WERI-Rb-1 (cell line): Measurements from ENCODE around the gene SLC30A3.

ENCODE experiments used
- DNase-seq: peaks from one replicate; pipeline ENCODE4 v3.0.0-alpha.2; 2020
- H3K27ac ChIP-seq: fragments of 250-450 bp; sonication (Bioruptor Pico); 2 replicates; pipeline ENCODE4 v1.5.1; 2020; ENCODE audit warnings: mild to moderate bottlenecking, moderate library complexity
- H3K27me3 ChIP-seq: fragments of 250-450 bp; sonication (Bioruptor Pico); 2 replicates; pipeline ENCODE4 v1.5.1; 2021; ENCODE audit warnings: mild to moderate bottlenecking, low read depth, moderate library complexity; ENCODE audit not compliant: insufficient read depth, severe bottlenecking
- H3K36me3 ChIP-seq: fragments of 250-450 bp; sonication (Bioruptor Pico); 2 replicates; pipeline ENCODE4 v1.5.1; 2020; ENCODE audit warnings: mild to moderate bottlenecking, moderate library complexity
- H3K4me3 ChIP-seq: 2 replicates; pipeline ENCODE4 v1.5.1; 2011; ENCODE audit warnings: low read depth, mild to moderate bottlenecking, control low read depth, low read length
- H3K9me3 ChIP-seq: fragments of 250-450 bp; sonication (Bioruptor Pico); 2 replicates; pipeline ENCODE4 v1.5.1; 2021; ENCODE audit warnings: mild to moderate bottlenecking, moderate library complexity; ENCODE audit not compliant: severe bottlenecking
- TF ChIP-seq, protein P1 (sequence below): IDR thresholded peaks from 2 replicates; pipeline ENCODE4 v1.5.1; 2011; ENCODE audit warnings: low read depth, mild to moderate bottlenecking, control low read depth, inconsistent platforms, low read length

The SLC30A3 gene

DNA sequence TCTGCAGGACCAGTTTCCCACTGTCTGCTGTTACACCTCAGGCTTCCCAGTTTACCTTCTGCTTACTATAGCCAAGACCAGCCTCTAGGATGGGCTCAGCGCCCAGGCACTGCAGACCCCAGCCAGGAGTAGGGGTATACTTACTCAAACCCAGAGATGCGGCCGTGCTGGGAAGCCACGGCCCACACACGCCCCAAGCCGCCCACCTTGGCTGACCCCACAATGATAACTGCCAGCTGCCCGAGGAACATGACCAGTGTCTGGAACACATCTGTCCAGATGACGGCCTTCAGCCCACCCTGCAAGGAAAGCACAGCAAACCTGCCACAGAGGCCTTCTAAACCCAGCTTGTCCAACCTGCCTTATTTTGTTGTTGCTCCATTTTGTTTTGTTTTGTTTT lies 57.6 kb downstream of the SLC30A3 start:
- no peak for DNase-seq
- H3K36me3 ChIP-seq, result peaks cover 92% of the 10 kb centered on the region
- TF ChIP-seq, protein P1, sequence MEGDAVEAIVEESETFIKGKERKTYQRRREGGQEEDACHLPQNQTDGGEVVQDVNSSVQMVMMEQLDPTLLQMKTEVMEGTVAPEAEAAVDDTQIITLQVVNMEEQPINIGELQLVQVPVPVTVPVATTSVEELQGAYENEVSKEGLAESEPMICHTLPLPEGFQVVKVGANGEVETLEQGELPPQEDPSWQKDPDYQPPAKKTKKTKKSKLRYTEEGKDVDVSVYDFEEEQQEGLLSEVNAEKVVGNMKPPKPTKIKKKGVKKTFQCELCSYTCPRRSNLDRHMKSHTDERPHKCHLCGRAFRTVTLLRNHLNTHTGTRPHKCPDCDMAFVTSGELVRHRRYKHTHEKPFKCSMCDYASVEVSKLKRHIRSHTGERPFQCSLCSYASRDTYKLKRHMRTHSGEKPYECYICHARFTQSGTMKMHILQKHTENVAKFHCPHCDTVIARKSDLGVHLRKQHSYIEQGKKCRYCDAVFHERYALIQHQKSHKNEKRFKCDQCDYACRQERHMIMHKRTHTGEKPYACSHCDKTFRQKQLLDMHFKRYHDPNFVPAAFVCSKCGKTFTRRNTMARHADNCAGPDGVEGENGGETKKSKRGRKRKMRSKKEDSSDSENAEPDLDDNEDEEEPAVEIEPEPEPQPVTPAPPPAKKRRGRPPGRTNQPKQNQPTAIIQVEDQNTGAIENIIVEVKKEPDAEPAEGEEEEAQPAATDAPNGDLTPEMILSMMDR, result no peak
- no peaks in the 10 kb centered on the region for H3K27me3 ChIP-seq
- no peak overlapping the region for H3K4me3 ChIP-seq
- H3K9me3 ChIP-seq, result no peaks in the 10 kb centered on the region
- H3K27ac ChIP-seq, result no peak overlapping the region

DNA sequence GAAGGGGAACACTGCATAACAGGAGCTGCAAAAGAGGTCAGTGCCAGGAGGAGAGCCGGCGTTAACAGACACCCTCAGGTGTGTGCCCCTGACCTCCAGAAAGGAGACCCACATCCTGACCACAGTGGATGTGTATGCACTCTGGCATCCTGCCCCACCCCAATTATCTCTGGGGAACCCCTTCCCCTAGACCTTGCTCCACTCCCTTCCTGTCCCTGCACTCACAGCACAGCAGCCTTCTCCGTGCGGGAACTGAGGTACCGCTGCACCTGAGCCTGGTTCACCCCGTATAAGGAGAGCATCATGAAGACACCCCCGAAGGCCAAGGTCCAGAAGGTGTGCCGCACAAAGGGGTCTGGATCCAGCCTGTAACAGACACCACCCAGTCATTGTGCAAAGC lies 58.3 kb downstream of the SLC30A3 start:
- no peak for DNase-seq
- Histone ChIP-seq H3K4me3 (no peak overlapping the region), H3K36me3 (peaks cover 92% of the 10 kb centered on the region), H3K27me3 (no peaks in the 10 kb centered on the region), H3K9me3 (no peaks in the 10 kb centered on the region), H3K27ac (no peak overlapping the region)
- TF ChIP-seq, protein P1, result no peak

DNA sequence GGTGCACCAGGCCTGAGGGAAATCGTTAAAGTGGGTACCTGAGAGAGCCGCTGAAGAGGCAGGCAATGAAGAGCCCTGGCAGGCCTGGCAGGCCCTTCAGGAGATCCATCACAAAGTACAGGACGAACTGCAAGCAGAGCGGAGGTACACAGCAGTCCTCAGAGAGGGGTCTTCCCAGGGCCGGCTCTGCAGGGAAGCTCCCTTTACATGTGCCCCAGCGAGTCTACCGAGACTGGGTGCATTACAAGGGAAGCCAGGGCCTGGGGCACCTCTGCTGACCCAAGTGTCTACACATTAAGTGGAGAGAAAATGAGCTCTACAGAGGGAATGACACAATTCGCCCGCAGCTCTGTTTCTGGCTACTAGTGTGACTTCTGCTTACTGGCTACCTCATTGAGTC lies 59.1 kb downstream of the SLC30A3 start:
- Histone ChIP-seq H3K4me3 (no peak overlapping the region), H3K9me3 (no peaks in the 10 kb centered on the region), H3K27ac (no peak overlapping the region), H3K36me3 (peaks cover 84% of the 10 kb centered on the region), H3K27me3 (no peaks in the 10 kb centered on the region)
- TF ChIP-seq, protein P1, result no peak
- no peak for DNase-seq
